Endothelial cell of umbilical vein (primary cell): ENCODE measurements around the gene NKX2-3.

Experiments used
- POLR2A ChIP-seq: IDR thresholded peaks from 2 replicates; pipeline ENCODE4 v1.6.1; 2012; ENCODE audit warnings: low read depth, mild to moderate bottlenecking, control low read depth, low read length
- POLR2AphosphoS5 ChIP-seq: IDR thresholded peaks from 2 replicates; pipeline ENCODE4 v1.6.1; 2012; ENCODE audit warnings: low read depth, mild to moderate bottlenecking, control low read depth, low read length, moderate library complexity; ENCODE audit not compliant: insufficient read depth
- TF ChIP-seq, protein P1 (sequence below), 2 donors: IDR thresholded peaks; 1 replicate in 1 of 2; 2 replicates in 1 of 2; pipeline ENCODE4 v1.5.1; 2011; ENCODE audit warnings: low read length in 2 of 2, mild to moderate bottlenecking in 2 of 2, moderate library complexity in 2 of 2, control low read depth in 1 of 2, inconsistent platforms in 1 of 2, low read depth in 1 of 2; ENCODE audit not compliant: insufficient read depth in 1 of 2; ENCODE audit errors: extremely low read depth in 1 of 2

DNA sequence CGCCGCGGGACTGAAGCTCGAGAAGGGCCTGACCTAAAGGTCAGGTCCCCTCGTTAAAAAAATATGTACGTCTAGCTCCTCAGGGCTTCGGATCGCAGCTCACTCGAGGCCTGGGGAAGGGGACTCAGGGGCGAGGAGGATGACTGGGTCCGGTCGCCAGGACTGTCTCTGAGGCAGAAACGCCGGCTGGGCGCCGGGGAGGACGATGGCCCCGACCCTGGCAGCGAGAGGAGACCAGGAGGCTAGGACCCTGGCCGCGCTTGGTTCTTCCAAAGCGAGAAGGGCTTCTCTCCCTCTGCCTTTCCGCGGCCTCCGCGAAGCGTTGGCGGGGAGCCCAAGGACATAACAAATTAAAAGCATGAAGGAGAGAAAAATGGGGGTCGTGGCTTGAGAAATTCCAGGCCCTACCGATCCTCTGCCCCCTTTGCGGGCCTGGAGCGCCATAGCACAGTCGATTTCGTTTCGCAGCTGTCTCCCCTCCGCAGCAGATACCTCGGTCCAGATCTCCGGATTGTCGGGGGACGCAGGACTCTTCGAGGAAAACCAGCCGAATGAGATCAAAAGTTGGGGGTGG lies 3.1 kb downstream of the NKX2-3 start:
- TF ChIP-seq, protein P1, sequence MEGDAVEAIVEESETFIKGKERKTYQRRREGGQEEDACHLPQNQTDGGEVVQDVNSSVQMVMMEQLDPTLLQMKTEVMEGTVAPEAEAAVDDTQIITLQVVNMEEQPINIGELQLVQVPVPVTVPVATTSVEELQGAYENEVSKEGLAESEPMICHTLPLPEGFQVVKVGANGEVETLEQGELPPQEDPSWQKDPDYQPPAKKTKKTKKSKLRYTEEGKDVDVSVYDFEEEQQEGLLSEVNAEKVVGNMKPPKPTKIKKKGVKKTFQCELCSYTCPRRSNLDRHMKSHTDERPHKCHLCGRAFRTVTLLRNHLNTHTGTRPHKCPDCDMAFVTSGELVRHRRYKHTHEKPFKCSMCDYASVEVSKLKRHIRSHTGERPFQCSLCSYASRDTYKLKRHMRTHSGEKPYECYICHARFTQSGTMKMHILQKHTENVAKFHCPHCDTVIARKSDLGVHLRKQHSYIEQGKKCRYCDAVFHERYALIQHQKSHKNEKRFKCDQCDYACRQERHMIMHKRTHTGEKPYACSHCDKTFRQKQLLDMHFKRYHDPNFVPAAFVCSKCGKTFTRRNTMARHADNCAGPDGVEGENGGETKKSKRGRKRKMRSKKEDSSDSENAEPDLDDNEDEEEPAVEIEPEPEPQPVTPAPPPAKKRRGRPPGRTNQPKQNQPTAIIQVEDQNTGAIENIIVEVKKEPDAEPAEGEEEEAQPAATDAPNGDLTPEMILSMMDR (IDR thresholded peaks at IDR 0.05; ENCODE audit: extremely low read depth in 1 of 2, insufficient read depth in 1 of 2, low read depth in 1 of 2, low read length in 2 of 2): no peak
- TF ChIP-seq POLR2A (no peak), POLR2AphosphoS5 (no peak)
